K562 (cell line): ENCODE data around the gene KISS1R. TPM values are rescaled to one million over a fixed set of nuclear protein-coding genes. Genes with fewer than 3 reads are reported as not detected.

Source experiments
- BACH1 ChIP-seq: fragments of 200-800 bp; sonication (Bioruptor generic); IDR thresholded peaks from 2 replicates; pipeline ENCODE4 v1.6.1; 2016; ENCODE audit warnings: missing genetic modification characterization, missing compliant biosample characterization
- EGR1 ChIP-seq: fragments of 450-650 bp; conservative IDR thresholded peaks from 2 replicates; pipeline ENCODE4 v1.6.1; 2017; ENCODE audit warnings: mild to moderate bottlenecking
- ELF2 ChIP-seq: fragments of 250-450 bp; sonication (Bioruptor Pico); IDR thresholded peaks from 2 replicates; pipeline ENCODE4 v1.5.0; 2021; ENCODE audit warnings: mild to moderate bottlenecking
- EP400 ChIP-seq: fragments of 450-650 bp; IDR thresholded peaks from 2 replicates; pipeline ENCODE4 v1.6.1; 2017; ENCODE audit warnings: antibody characterized with exemption, mild to moderate bottlenecking, moderate library complexity
- MAZ ChIP-seq, 2 experiments: fragments of 450-650 bp in 1 of 2; sonication (generic) in 1 of 2; formaldehyde crosslinking; IDR thresholded peaks in 1 of 2; conservative IDR thresholded peaks in 1 of 2; 2 replicates each; pipeline versions ENCODE4 v1.4.0 to v1.5.0; 2020; ENCODE audit warnings: mild to moderate bottlenecking in 1 of 2, missing genetic modification reagents in 1 of 2
- RCOR1 ChIP-seq, 2 experiments: IDR thresholded peaks; 2 replicates each; pipeline ENCODE4 v1.6.1; 2012; ENCODE audit warnings: low read depth in 2 of 2, low read length in 2 of 2, borderline replicate concordance in 1 of 2, improper control_type of control experiment in 1 of 2
- RREB1 ChIP-seq: fragments of 250-450 bp; sonication (Bioruptor Pico); IDR thresholded peaks from 2 replicates; pipeline ENCODE4 v1.4.0; 2020
- SUPT5H ChIP-seq: fragments of 450-650 bp; IDR thresholded peaks from 2 replicates; pipeline ENCODE4 v1.6.1; 2016
- THRAP3 ChIP-seq: fragments of 450-650 bp; IDR thresholded peaks from 2 replicates; pipeline ENCODE4 v1.6.1; 2016; ENCODE audit warnings: mild to moderate bottlenecking, inconsistent platforms, borderline replicate concordance
- XRCC3 ChIP-seq: fragments of 450-650 bp; IDR thresholded peaks from 2 replicates; pipeline ENCODE4 v1.6.1; 2017; ENCODE audit warnings: mild to moderate bottlenecking, moderate library complexity
- ZFX ChIP-seq: sonication (generic); formaldehyde crosslinking; IDR thresholded peaks from 2 replicates; pipeline ENCODE4 v1.8.0; 2022; ENCODE audit warnings: mild to moderate bottlenecking, missing genetic modification reagents, moderate library complexity
- ZNF224 ChIP-seq: sonication (generic); formaldehyde crosslinking; IDR thresholded peaks from 2 replicates; pipeline ENCODE4 v1.8.0; 2022; ENCODE audit warnings: mild to moderate bottlenecking, missing genetic modification reagents
- polyA plus RNA-seq, 8 experiments: library from polyadenylated mRNA; depleted of rRNA in 4 of 8; stranded (reverse) in 5 of 8; unstranded in 3 of 8; fragments of >200 nt; fragmentation: Nextera tagmentation in 2 of 8; fragmentation: Illumina TruSeq in 1 of 8; extraction: Ambion mirVana in 2 of 8; extraction: Trizol in 1 of 8; gene quantifications; 2 replicates each; pipeline versions ENCODE4 v1.2.1 to v1.2.3, GENCODE V29; 2011 to 2014; ENCODE audit warnings: inconsistent platforms in 1 of 8, missing spikeins in 1 of 8
- total RNA-seq, 7 experiments: library from RNA; depleted of rRNA in 6 of 7; stranded (reverse); fragments of >200 nt in 6 of 7; fragmentation: Illumina TruSeq in 2 of 7; extraction: Trizol in 2 of 7; gene quantifications; 2 replicates each; pipeline versions ENCODE4 v1.2.1 to v1.2.3, GENCODE V29; 2011 to 2021; ENCODE audit warnings: low replicate concordance in 1 of 7
- TF ChIP-seq, protein P1 (sequence below), 3 experiments: fragments of 200-800 bp in 1 of 3; sonication (Bioruptor generic) in 1 of 3; sonication (generic) in 1 of 3; formaldehyde crosslinking in 1 of 3; IDR thresholded peaks; 2 replicates each; pipeline versions ENCODE4 v1.6.1 to v1.8.0; 2016 to 2022; ENCODE audit warnings: mild to moderate bottlenecking in 2 of 3, missing compliant biosample characterization in 2 of 3, missing genetic modification characterization in 2 of 3, missing genetic modification reagents in 1 of 3
- TF ChIP-seq, protein P2 (sequence below): sonication (generic); formaldehyde crosslinking; IDR thresholded peaks from 2 replicates; pipeline ENCODE4 v1.8.0; 2022; ENCODE audit warnings: mild to moderate bottlenecking, missing genetic modification reagents, borderline replicate concordance
- TF ChIP-seq, protein P3 (sequence below): fragments of 250-450 bp; sonication (Bioruptor Pico); IDR thresholded peaks from 2 replicates; pipeline ENCODE4 v1.9.0; 2021; ENCODE audit warnings: mild to moderate bottlenecking, inconsistent platforms

KISS1R gene
- total and polyA plus RNA-seq, 9 of the 15 experiments (the other 6 are each of a cell fraction or from before 2014, with no cell fraction given) = 0.37 to 39.4 (median 2.0) TPM

DNA sequence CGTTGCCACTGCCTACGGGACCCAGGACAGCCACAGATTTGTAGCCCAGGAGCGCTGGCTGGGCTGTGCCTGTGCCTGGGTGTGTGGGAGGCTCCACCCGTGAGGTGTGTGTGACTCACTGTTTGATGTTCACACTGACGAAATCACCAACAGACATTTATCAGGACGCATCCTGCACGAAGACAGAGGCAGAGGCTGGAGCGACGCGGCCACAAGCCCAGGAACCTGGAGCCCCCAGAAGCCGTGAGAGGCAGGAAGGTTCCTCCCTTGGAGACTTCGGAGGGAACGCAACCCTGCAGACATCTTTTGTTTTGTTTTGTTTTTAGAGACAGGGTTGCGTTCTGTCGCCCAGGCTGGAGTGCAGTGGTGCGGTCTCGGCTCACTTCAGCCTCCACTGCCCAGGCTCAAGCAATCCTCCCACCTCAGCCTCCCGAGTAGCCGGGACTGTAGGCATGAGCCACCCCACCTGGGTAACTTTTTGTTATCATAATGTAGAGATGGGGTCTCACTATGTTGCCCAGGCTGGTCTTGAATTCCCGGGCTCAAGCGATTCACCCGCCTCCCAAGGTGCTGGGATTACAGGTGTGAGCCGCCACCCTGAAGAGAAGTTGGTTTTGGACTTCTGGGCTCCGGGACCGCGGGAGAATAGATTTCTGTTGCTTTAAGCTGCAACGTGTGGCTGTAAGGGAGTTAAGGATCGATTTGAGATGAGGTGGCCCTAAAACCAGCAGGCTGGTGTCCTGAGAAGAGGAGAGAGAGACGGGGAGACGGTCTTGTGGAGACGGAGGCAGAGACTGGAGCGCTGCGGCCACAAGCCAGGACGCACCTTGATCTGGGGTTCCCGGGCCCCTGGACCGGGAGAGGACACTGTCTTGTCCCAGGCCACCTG lies 42.1 kb downstream of the KISS1R start (continued):
- TF ChIP-seq, protein P1, sequence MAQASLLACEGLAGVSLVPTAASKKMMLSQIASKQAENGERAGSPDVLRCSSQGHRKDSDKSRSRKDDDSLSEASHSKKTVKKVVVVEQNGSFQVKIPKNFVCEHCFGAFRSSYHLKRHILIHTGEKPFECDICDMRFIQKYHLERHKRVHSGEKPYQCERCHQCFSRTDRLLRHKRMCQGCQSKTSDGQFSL (CRISPR knock-in tag; IDR thresholded peaks at IDR 0.05) = no peak
- TF ChIP-seq, protein P1 (tag; IDR thresholded peaks at IDR 0.05) = no peak
- TF ChIP-seq EGR1 (peak; percentile 87), BACH1 (tag) (no peak), RCOR1 (IDR thresholded peaks at IDR 0.05; ENCODE audit: borderline replicate concordance in 1 of 2, low read depth in 2 of 2, low read length in 2 of 2) (peak in 1 of 2 experiments; percentile 87; a peak in 2 of 4 replicates), SUPT5H (no peak), ELF2 (CRISPR knock-in tag) (no peak), RREB1 (CRISPR knock-in tag) (0 out of 2 replicates have a peak, but pooled peaks have one; percentile 38), ZFX (CRISPR knock-in tag) (no peak), THRAP3 (no peak), XRCC3 (no peak), EP400 (no peak), ZNF224 (no peak), MAZ (CRISPR knock-in tag; conservative IDR thresholded peaks at IDR 0.05 in 1 of 2, IDR thresholded peaks at IDR 0.05 in 1 of 2) (peak; percentile 47; a peak in 1 of 4 replicates)
- TF ChIP-seq, protein P2, sequence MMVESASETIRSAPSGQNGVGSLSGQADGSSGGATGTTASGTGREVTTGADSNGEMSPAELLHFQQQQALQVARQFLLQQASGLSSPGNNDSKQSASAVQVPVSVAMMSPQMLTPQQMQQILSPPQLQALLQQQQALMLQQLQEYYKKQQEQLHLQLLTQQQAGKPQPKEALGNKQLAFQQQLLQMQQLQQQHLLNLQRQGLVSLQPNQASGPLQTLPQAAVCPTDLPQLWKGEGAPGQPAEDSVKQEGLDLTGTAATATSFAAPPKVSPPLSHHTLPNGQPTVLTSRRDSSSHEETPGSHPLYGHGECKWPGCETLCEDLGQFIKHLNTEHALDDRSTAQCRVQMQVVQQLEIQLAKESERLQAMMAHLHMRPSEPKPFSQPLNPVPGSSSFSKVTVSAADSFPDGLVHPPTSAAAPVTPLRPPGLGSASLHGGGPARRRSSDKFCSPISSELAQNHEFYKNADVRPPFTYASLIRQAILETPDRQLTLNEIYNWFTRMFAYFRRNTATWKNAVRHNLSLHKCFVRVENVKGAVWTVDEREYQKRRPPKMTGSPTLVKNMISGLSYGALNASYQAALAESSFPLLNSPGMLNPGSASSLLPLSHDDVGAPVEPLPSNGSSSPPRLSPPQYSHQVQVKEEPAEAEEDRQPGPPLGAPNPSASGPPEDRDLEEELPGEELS (CRISPR knock-in tag) = no peak
- TF ChIP-seq, protein P3, sequence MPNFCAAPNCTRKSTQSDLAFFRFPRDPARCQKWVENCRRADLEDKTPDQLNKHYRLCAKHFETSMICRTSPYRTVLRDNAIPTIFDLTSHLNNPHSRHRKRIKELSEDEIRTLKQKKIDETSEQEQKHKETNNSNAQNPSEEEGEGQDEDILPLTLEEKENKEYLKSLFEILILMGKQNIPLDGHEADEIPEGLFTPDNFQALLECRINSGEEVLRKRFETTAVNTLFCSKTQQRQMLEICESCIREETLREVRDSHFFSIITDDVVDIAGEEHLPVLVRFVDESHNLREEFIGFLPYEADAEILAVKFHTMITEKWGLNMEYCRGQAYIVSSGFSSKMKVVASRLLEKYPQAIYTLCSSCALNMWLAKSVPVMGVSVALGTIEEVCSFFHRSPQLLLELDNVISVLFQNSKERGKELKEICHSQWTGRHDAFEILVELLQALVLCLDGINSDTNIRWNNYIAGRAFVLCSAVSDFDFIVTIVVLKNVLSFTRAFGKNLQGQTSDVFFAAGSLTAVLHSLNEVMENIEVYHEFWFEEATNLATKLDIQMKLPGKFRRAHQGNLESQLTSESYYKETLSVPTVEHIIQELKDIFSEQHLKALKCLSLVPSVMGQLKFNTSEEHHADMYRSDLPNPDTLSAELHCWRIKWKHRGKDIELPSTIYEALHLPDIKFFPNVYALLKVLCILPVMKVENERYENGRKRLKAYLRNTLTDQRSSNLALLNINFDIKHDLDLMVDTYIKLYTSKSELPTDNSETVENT (CRISPR knock-in tag) = no peak
